ENCODE measurements around the gene PTPRN2. TPM values are rescaled to one million over a fixed set of nuclear protein-coding genes. Genes with fewer than 3 reads are reported as not detected.

The PTPRN2 gene
- total and polyA plus RNA-seq, 2 of the 13 experiments (the other 11 are each of a cell fraction or from before 2014, with no cell fraction given), result 2.5 to 24.2 TPM

DNA sequence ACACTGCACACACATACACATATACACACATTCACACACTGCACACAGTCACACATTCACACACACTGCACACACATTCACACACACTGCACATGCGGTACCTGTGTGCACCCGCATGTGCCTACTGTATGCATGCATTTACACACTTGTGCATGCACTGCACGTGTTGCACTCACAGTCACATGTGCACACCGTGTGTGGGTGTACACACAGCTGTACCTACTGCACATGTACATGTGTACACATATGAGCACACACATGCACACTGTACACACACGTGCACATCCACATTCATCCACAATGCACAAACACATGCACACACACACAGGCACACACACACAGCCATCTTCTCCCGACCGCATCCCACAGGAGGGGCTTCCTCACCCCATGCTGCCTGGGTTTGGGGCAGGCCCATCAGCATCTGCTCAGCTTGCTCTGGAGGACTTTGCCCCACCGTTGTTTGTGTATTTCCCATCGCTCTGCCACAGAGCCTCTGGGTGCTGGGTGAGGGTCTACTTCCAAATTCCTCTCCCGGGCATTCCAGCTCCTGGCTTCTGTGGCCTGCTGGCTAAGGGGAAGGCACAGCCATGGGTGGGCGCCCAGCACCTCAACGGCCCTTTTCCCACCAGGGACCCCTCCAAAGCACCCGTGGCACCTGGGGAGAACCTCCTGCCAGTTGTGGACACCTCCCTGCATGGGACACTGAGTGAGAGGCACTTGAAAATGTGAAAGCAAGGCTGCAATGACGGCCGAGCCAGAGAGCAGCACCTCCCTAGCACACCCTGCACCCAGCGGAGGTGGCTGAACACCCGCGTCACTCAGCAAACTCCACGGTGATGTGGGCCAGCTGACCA lies 324.3 kb downstream of the PTPRN2 start (continued):
- TF ChIP-seq ZNF607 (CRISPR knock-in tag; IDR thresholded peaks at IDR 0.05; ENCODE audit: borderline replicate concordance) (no peak), ZNF549 (CRISPR knock-in tag; IDR thresholded peaks at IDR 0.05) (no peak), NFRKB (IDR thresholded peaks at IDR 0.05) (no peak), PHB2 (IDR thresholded peaks at IDR 0.05; ENCODE audit: partially characterized antibody) (no peak), MAZ (IDR thresholded peaks at IDR 0.05; ENCODE audit: borderline replicate concordance, low read depth, low read length) (no peak), MAZ (CRISPR knock-in tag; IDR thresholded peaks at IDR 0.05; ENCODE audit: low read depth) (no peak), ZSCAN25 (CRISPR knock-in tag; IDR thresholded peaks at IDR 0.05) (no peak), ZNF431 (CRISPR knock-in tag; IDR thresholded peaks at IDR 0.05; ENCODE audit: borderline replicate concordance, low read depth) (no peak), ZNF501 (CRISPR knock-in tag; IDR thresholded peaks at IDR 0.05) (no peak), ZNF333 (CRISPR knock-in tag; IDR thresholded peaks at IDR 0.05; ENCODE audit: borderline replicate concordance) (no peak), ZNF550 (CRISPR knock-in tag; IDR thresholded peaks at IDR 0.05; ENCODE audit: borderline replicate concordance) (no peak), ZBTB8A (CRISPR knock-in tag; IDR thresholded peaks at IDR 0.05; ENCODE audit: borderline replicate concordance, low read depth) (no peak), TBX3 (IDR thresholded peaks at IDR 0.05; ENCODE audit: borderline replicate concordance) (no peak), ZNF3 (CRISPR knock-in tag; IDR thresholded peaks at IDR 0.05) (no peak), ZNF260 (CRISPR knock-in tag; IDR thresholded peaks at IDR 0.05; ENCODE audit: borderline replicate concordance, low read depth) (no peak), KDM3A (CRISPR knock-in tag; IDR thresholded peaks at IDR 0.05; ENCODE audit: low read depth) (no peak), ZBTB42 (CRISPR knock-in tag; IDR thresholded peaks at IDR 0.05) (no peak), ZNF292 (CRISPR knock-in tag; IDR thresholded peaks at IDR 0.05; ENCODE audit: borderline replicate concordance, low read depth) (0 out of 2 replicates have a peak, but pooled peaks have one; percentile 16), KMT2A (CRISPR knock-in tag; IDR thresholded peaks at IDR 0.05) (no peak), ZNF354B (CRISPR knock-in tag; IDR thresholded peaks at IDR 0.05) (no peak), ASH2L (IDR thresholded peaks at IDR 0.05; ENCODE audit: insufficient read length, low read depth, low read length) (no peak)
- TF ChIP-seq, protein P1, sequence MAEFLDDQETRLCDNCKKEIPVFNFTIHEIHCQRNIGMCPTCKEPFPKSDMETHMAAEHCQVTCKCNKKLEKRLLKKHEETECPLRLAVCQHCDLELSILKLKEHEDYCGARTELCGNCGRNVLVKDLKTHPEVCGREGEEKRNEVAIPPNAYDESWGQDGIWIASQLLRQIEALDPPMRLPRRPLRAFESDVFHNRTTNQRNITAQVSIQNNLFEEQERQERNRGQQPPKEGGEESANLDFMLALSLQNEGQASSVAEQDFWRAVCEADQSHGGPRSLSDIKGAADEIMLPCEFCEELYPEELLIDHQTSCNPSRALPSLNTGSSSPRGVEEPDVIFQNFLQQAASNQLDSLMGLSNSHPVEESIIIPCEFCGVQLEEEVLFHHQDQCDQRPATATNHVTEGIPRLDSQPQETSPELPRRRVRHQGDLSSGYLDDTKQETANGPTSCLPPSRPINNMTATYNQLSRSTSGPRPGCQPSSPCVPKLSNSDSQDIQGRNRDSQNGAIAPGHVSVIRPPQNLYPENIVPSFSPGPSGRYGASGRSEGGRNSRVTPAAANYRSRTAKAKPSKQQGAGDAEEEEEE (CRISPR knock-in tag; IDR thresholded peaks at IDR 0.05; ENCODE audit: borderline replicate concordance), result no peak
- TF ChIP-seq, protein P2, sequence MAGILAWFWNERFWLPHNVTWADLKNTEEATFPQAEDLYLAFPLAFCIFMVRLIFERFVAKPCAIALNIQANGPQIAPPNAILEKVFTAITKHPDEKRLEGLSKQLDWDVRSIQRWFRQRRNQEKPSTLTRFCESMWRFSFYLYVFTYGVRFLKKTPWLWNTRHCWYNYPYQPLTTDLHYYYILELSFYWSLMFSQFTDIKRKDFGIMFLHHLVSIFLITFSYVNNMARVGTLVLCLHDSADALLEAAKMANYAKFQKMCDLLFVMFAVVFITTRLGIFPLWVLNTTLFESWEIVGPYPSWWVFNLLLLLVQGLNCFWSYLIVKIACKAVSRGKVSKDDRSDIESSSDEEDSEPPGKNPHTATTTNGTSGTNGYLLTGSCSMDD (CRISPR knock-in tag; IDR thresholded peaks at IDR 0.05), result no peak
- TF ChIP-seq, protein P3, sequence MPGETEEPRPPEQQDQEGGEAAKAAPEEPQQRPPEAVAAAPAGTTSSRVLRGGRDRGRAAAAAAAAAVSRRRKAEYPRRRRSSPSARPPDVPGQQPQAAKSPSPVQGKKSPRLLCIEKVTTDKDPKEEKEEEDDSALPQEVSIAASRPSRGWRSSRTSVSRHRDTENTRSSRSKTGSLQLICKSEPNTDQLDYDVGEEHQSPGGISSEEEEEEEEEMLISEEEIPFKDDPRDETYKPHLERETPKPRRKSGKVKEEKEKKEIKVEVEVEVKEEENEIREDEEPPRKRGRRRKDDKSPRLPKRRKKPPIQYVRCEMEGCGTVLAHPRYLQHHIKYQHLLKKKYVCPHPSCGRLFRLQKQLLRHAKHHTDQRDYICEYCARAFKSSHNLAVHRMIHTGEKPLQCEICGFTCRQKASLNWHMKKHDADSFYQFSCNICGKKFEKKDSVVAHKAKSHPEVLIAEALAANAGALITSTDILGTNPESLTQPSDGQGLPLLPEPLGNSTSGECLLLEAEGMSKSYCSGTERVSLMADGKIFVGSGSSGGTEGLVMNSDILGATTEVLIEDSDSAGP (CRISPR knock-in tag; IDR thresholded peaks at IDR 0.05; ENCODE audit: borderline replicate concordance), result peak; percentile 22; the same call in 1 of the 2 replicates
